Measurements from ENCODE around the gene MPZL2.

GRCh38 chr11:118241764-118242098 lies 22.4 kb downstream of the MPZL2 start:
- TF ChIP-seq CTCF (IDR thresholded peaks at IDR 0.05) = no peak
- TF ChIP-seq POLR2A (IDR thresholded peaks at IDR 0.05) = no peak

Measured in adrenal gland (tissue), 5 donors.